C4-2B (cell line): ENCODE measurements around the gene EIF2B1.
"Not testable (repeated sequence)": the region's sequence is repeated elsewhere in the genome, so short reads cannot be mapped to it uniquely, and the experiment has no call there.

Source experiments
- H3K27ac ChIP-seq: fragments of 450-650 bp; 2 replicates; pipeline ENCODE4 v1.5.1; 2017
- ZFX ChIP-seq: fragments of 450-650 bp; IDR thresholded peaks from 2 replicates; pipeline ENCODE4 v1.6.1; 2017
- TF ChIP-seq, protein P1 (sequence below): fragments of 450-650 bp; conservative IDR thresholded peaks from 2 replicates; pipeline ENCODE4 v1.5.1; 2017; ENCODE audit warnings: mild to moderate bottlenecking

EIF2B1 gene

GRCh38 chr12:123580772-123581171 is 52.7 kb downstream of the EIF2B1 start:
- H3K27ac ChIP-seq: peak overlapping the region; percentile 21; the same call in 1 of the 2 replicates
- TF ChIP-seq, protein P1, sequence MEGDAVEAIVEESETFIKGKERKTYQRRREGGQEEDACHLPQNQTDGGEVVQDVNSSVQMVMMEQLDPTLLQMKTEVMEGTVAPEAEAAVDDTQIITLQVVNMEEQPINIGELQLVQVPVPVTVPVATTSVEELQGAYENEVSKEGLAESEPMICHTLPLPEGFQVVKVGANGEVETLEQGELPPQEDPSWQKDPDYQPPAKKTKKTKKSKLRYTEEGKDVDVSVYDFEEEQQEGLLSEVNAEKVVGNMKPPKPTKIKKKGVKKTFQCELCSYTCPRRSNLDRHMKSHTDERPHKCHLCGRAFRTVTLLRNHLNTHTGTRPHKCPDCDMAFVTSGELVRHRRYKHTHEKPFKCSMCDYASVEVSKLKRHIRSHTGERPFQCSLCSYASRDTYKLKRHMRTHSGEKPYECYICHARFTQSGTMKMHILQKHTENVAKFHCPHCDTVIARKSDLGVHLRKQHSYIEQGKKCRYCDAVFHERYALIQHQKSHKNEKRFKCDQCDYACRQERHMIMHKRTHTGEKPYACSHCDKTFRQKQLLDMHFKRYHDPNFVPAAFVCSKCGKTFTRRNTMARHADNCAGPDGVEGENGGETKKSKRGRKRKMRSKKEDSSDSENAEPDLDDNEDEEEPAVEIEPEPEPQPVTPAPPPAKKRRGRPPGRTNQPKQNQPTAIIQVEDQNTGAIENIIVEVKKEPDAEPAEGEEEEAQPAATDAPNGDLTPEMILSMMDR: no peak
- no peak for TF ChIP-seq ZFX

DNA sequence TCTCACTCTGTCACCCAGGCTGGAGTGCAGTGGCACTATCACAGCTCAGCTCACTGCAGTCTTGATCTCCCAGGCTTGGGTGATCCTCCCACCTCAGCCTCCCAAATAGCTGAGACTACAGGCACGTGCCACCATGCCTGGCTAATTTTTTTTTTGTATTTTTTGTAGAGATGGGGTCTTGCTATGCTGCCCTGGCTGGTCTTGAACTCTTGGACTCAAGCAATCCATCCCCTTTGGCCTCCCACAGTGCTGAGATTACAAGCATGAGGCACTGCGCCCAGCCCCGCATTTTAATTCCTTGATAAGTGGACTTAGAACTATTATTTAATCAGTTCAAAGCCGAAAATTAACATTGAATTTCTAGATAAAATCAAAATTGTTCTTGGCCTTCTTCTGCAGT is 54.7 kb downstream of the EIF2B1 start:
- H3K27ac ChIP-seq: not testable (repeated sequence)

GRCh38 chr12:123578243-123578642 is 55.2 kb downstream of the EIF2B1 start:
- TF ChIP-seq ZFX: no peak
- TF ChIP-seq, protein P1: no peak
- no peak overlapping the region for H3K27ac ChIP-seq

DNA sequence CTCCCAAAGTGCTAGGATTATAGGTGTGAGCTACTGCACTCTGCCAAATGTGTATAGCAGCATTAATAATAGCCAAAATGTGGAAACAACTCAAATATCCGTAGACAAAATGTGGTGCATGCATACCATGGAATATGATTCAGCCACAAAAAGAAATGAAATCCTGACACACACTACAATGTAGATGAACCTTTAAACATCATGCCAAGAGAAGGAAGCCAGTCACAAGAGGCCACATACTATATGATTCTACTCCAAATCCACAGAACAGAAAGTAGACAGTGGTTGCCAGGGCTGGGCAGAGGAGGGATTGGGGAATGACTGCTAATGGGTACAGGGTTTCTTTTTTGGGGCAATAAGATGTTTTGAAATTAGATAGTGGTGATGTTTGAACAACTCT is 56.9 kb downstream of the EIF2B1 start:
- no peak overlapping the region for H3K27ac ChIP-seq
- TF ChIP-seq ZFX: no peak
- TF ChIP-seq, protein P1: no peak

- TF ChIP-seq, protein P1: no peak
- no peak for TF ChIP-seq ZFX
Measured at GRCh38 chr12:123573870-123574269, 59.6 kb downstream of the EIF2B1 start.

DNA sequence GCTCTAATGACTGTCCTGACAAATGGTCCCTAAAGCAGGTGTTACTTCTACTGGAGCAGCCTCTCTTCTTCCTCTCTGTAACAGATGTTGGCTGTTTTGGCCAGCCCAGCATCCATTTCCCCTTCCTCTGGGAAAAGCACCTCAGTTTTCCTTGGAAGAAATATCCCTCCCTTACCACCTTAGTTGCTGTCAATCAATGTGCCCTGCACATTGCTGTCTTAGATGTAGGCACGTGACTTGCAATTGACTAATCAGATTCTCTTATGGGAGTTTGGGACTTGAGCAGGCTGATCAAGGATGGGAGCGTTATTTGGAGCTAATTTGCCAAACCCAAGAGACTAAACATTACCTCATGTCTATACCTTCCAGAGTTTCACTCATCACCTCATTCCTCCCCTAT is 61.1 kb downstream of the EIF2B1 start:
- H3K27ac ChIP-seq: no peak overlapping the region
- TF ChIP-seq, protein P1: no peak
- TF ChIP-seq ZFX: no peak

More at GRCh38 chr12:123573870-123574269, 59.6 kb downstream of the EIF2B1 start:
- H3K27ac ChIP-seq: no peak overlapping the region

GRCh38 chr12:123571343-123571813 is 62.1 kb downstream of the EIF2B1 start:
- no peak overlapping the region for H3K27ac ChIP-seq
- TF ChIP-seq, protein P1: no peak
- no peak for TF ChIP-seq ZFX
